NCI-H2029 treated with DMSO at 0.1 percent for 48 hours (cell line): ENCODE data around the gene HMGN4.

ENCODE experiments used
- DNase-seq: peaks from one replicate; lab custom pipeline; 2025; lab: John Stamatoyannopoulos, UW

The HMGN4 gene

GRCh38 chr6:26578279-26578678 is 40.1 kb downstream of the HMGN4 start:
- DNase-seq = no peak

- DNase-seq = no peak
These were observed 40.6 kb downstream of the HMGN4 start for GRCh38 chr6:26578741-26579140.

- no peak for DNase-seq
These were observed 43.2 kb downstream of the HMGN4 start for GRCh38 chr6:26581164-26581915.

GRCh38 chr6:26588965-26589364 is 50.8 kb downstream of the HMGN4 start:
- DNase-seq = no peak

- no peak for DNase-seq
These were observed 54.5 kb downstream of the HMGN4 start for GRCh38 chr6:26592649-26593048.

GRCh38 chr6:26593278-26594130 is 55.3 kb downstream of the HMGN4 start:
- no peak for DNase-seq

- no peak for DNase-seq
These were observed 55.9 kb downstream of the HMGN4 start for GRCh38 chr6:26594131-26594498.

- DNase-seq = no peak
These were observed 56.8 kb downstream of the HMGN4 start for GRCh38 chr6:26594730-26595632.

GRCh38 chr6:26595669-26596269 is 57.6 kb downstream of the HMGN4 start:
- peak; percentile 85 for DNase-seq
